HCT116 (cell line): ENCODE measurements around the gene IL17REL. TPM values are rescaled to one million over a fixed set of nuclear protein-coding genes. Genes with fewer than 3 reads are reported as not detected.

Experiments used
- ATAC-seq: fragments of 200-7000 bp; cut with Tn5 transposase; 2 replicates; pipeline ENCODE4 v1.9.1; 2020; ENCODE audit warnings: mild to moderate bottlenecking, moderate library complexity
- BruUV-seq: library from RNA; stranded (reverse); fragments of 400-500 nt; replicated peaks from 2 replicates; lab custom pipeline; 2021; lab: Mats Ljungman, UMichigan
- CTCF ChIA-PET: fragments of 300-600 bp; sonication (Branson Sonifier 250); formaldehyde crosslinking; loops from one replicate; lab custom pipeline; 2021; ENCODE audit warnings: antibody characterized with exemption; lab: Charles Lee
- POLR2A ChIA-PET: fragments of 300-600, 350-600 bp; sonication (Branson Sonifier 250); formaldehyde crosslinking; loops from one replicate; lab custom pipeline; 2021; ENCODE audit warnings: antibody characterized with exemption; lab: Charles Lee
- RAD21 ChIA-PET, 2 experiments: fragments of 300-600 bp; sonication (Branson Sonifier 250); formaldehyde crosslinking; loops; one replicate each; lab custom pipeline; 2023; ENCODE audit warnings: low total read pairs in 2 of 2; ENCODE audit not compliant: uncharacterized antibody in 2 of 2, unreplicated experiment in 2 of 2, low non-redundant PET in 1 of 2; lab: Charles Lee
- DNase-seq: peaks from one replicate; pipeline ENCODE4 v3.0.0-alpha.2; 2010; ENCODE audit warnings: low read depth, low spot score
- H2AFZ ChIP-seq: fragments of 200-600 bp; shearing (Covaris generic), sonication (generic); 2 replicates; pipeline ENCODE4 v1.6.1; 2017; ENCODE audit warnings: low read depth, mixed run types, mixed read lengths, antibody characterized with exemption, low read length; ENCODE audit not compliant: poor library complexity, severe bottlenecking
- H3K27ac ChIP-seq: 2 replicates; pipeline ENCODE4 v1.5.1; 2012; ENCODE audit warnings: low read depth, low read length
- H3K27me3 ChIP-seq: fragments of 200-600 bp; sonication (generic); 2 replicates; pipeline ENCODE4 v1.6.1; 2016; ENCODE audit warnings: mixed run types, low read length, mixed read lengths; ENCODE audit not compliant: insufficient read depth
- H3K36me3 ChIP-seq, 2 experiments: fragments of 200-500 bp in 1 of 2; fragments of 200-600 bp in 1 of 2; sonication (Bioruptor generic) in 1 of 2; sonication (generic) in 1 of 2; 2 replicates each; pipeline versions ENCODE4 v1.5.1 to v1.6.1; 2014 to 2016; ENCODE audit warnings: low read length in 2 of 2, inconsistent platforms in 1 of 2, mixed read lengths in 1 of 2, mixed run types in 1 of 2; ENCODE audit not compliant: insufficient read depth in 2 of 2, control insufficient read depth in 1 of 2
- H3K4me1 ChIP-seq, 2 experiments: fragments of 200-600 bp in 1 of 2; sonication (generic) in 1 of 2; 2 replicates each; pipeline versions ENCODE4 v1.5.1 to v1.6.1; 2012 to 2017; ENCODE audit warnings: low read length in 2 of 2, inconsistent platforms in 1 of 2, mild to moderate bottlenecking in 1 of 2, mixed read lengths in 1 of 2, mixed run types in 1 of 2, moderate library complexity in 1 of 2; ENCODE audit not compliant: insufficient read depth in 2 of 2, control insufficient read depth in 1 of 2
- H3K4me2 ChIP-seq: fragments of 200-600 bp; sonication (generic); 2 replicates; pipeline ENCODE4 v1.6.1; 2017; ENCODE audit warnings: mixed run types, low read length, mixed read lengths
- H3K4me3 ChIP-seq, 2 experiments: fragments of 200-600 bp in 1 of 2; sonication (generic) in 1 of 2; replicated peaks in 1 of 2; 2 replicates each; pipeline ENCODE4 v1.5.1; 2011 to 2016; ENCODE audit warnings: low read length in 2 of 2, control low read depth in 1 of 2, low read depth in 1 of 2, mild to moderate bottlenecking in 1 of 2, mixed read lengths in 1 of 2, mixed run types in 1 of 2
- H3K79me2 ChIP-seq: fragments of 200-600 bp; sonication (generic); 2 replicates; pipeline ENCODE4 v1.6.1; 2017; ENCODE audit warnings: mild to moderate bottlenecking, mixed run types, low read length, moderate library complexity, mixed read lengths; ENCODE audit not compliant: insufficient read depth
- H3K9ac ChIP-seq: fragments of 200-600 bp; sonication (generic); 2 replicates; pipeline ENCODE4 v1.6.1; 2016; ENCODE audit warnings: low read length, mixed read lengths
- H3K9me2 ChIP-seq: fragments of 200-600 bp; sonication (generic), shearing (Covaris generic); 2 replicates; pipeline ENCODE4 v1.6.1; 2017; ENCODE audit warnings: mixed run types, mild to moderate bottlenecking, moderate library complexity; ENCODE audit not compliant: insufficient read depth
- H3K9me3 ChIP-seq, 2 experiments: fragments of 200-500 bp in 1 of 2; fragments of 200-600 bp in 1 of 2; sonication (Bioruptor generic) in 1 of 2; sonication (generic) in 1 of 2; 2 replicates each; pipeline ENCODE4 v1.6.1; 2014 to 2017; ENCODE audit warnings: low read length in 2 of 2, mixed read lengths in 2 of 2, inconsistent platforms in 1 of 2, low read depth in 1 of 2, mild to moderate bottlenecking in 1 of 2, mixed run types in 1 of 2, moderate library complexity in 1 of 2; ENCODE audit not compliant: control insufficient read depth in 1 of 2, insufficient read depth in 1 of 2
- H4K20me1 ChIP-seq: fragments of 200-600 bp; sonication (generic), shearing (Covaris generic); 2 replicates; pipeline ENCODE4 v1.6.1; 2017; ENCODE audit warnings: mixed run types, mild to moderate bottlenecking, moderate library complexity; ENCODE audit not compliant: insufficient read depth
- CBX3 ChIP-seq: IDR thresholded peaks from 2 replicates; pipeline ENCODE4 v1.6.1; 2012; ENCODE audit warnings: low read depth
- CEBPB ChIP-seq: IDR thresholded peaks from 2 replicates; pipeline ENCODE4 v1.6.1; 2012; ENCODE audit warnings: low read depth
- CTCF ChIP-seq, 3 experiments: fragments of 200-600 bp in 1 of 3; sonication (generic) in 1 of 3; IDR thresholded peaks in 2 of 3; conservative IDR thresholded peaks in 1 of 3; 2 replicates each; pipeline ENCODE4 v1.5.1; 2012 to 2017; ENCODE audit warnings: low read depth in 2 of 3, low read length in 2 of 3, antibody characterized with exemption in 1 of 3, borderline replicate concordance in 1 of 3, control low read depth in 1 of 3, mild to moderate bottlenecking in 1 of 3, mixed read lengths in 1 of 3, mixed run types in 1 of 3, moderate library complexity in 1 of 3; ENCODE audit not compliant: insufficient read depth in 1 of 3
- FOSL1 ChIP-seq: IDR thresholded peaks from 2 replicates; pipeline ENCODE4 v1.6.1; 2012; ENCODE audit warnings: low read depth
- MAX ChIP-seq: IDR thresholded peaks from 2 replicates; pipeline ENCODE4 v1.6.1; 2012
- SIN3A ChIP-seq: IDR thresholded peaks from 2 replicates; pipeline ENCODE4 v1.6.1; 2012; ENCODE audit warnings: low read depth
- SP1 ChIP-seq: IDR thresholded peaks from 2 replicates; pipeline ENCODE4 v1.6.1; 2012; ENCODE audit warnings: low read depth
- TCF7L2 ChIP-seq: IDR thresholded peaks from 2 replicates; pipeline ENCODE4 v1.7.0; 2011; ENCODE audit warnings: borderline replicate concordance, inconsistent platforms; ENCODE audit not compliant: insufficient read depth, insufficient read length; ENCODE audit errors: extremely low read depth
- YY1 ChIP-seq: IDR thresholded peaks from 2 replicates; pipeline ENCODE4 v1.6.1; 2011; ENCODE audit warnings: low read length, low read depth, moderate library complexity, mild to moderate bottlenecking; ENCODE audit not compliant: insufficient replicate concordance; ENCODE audit errors: extremely low read depth
- ZNF274 ChIP-seq: fragments of 200-500 bp; sonication (Bioruptor generic); IDR thresholded peaks from 2 replicates; pipeline ENCODE4 v1.6.1; 2014; ENCODE audit warnings: mild to moderate bottlenecking, low read depth, low read length, inconsistent platforms
- intact Hi-C: fragments of 100-400 bp; cut with micrococcal nuclease; formaldehyde crosslinking; loops from 2 replicates; pipeline ENCODE4 v1.10.0; 2022
- total RNA-seq: library from RNA; stranded (reverse); gene quantifications from one replicate; pipeline ENCODE4 v1.2.1, GENCODE V29; 2021; ENCODE audit not compliant: unreplicated experiment
- TF ChIP-seq, protein P1 (sequence below): IDR thresholded peaks from 2 replicates; pipeline ENCODE4 v1.6.1; 2011; ENCODE audit warnings: mild to moderate bottlenecking, low read length, moderate library complexity; ENCODE audit not compliant: insufficient replicate concordance; ENCODE audit errors: extremely low read depth

The IL17REL gene
- total RNA-seq, 1 experiment from 2014 or later = not detected

GRCh38 chr22:50040717-50041116 lies 28.2 kb upstream of the IL17REL start:
- BruUV-seq = no TSS peak
- TF ChIP-seq CEBPB (no peak), MAX (no peak), SP1 (no peak), SIN3A (no peak), CTCF (IDR thresholded peaks at IDR 0.05 in 2 of 3, conservative IDR thresholded peaks at IDR 0.05 in 1 of 3; ENCODE audit: borderline replicate concordance in 1 of 3, insufficient read depth in 1 of 3, low read depth in 2 of 3, low read length in 2 of 3) (no peak), YY1 (no peak), CBX3 (no peak), FOSL1 (no peak), TCF7L2 (no peak), ZNF274 (no peak)
- TF ChIP-seq, protein P1, sequence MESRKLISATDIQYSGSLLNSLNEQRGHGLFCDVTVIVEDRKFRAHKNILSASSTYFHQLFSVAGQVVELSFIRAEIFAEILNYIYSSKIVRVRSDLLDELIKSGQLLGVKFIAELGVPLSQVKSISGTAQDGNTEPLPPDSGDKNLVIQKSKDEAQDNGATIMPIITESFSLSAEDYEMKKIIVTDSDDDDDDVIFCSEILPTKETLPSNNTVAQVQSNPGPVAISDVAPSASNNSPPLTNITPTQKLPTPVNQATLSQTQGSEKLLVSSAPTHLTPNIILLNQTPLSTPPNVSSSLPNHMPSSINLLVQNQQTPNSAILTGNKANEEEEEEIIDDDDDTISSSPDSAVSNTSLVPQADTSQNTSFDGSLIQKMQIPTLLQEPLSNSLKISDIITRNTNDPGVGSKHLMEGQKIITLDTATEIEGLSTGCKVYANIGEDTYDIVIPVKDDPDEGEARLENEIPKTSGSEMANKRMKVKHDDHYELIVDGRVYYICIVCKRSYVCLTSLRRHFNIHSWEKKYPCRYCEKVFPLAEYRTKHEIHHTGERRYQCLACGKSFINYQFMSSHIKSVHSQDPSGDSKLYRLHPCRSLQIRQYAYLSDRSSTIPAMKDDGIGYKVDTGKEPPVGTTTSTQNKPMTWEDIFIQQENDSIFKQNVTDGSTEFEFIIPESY = no peak
- H3K4me3 ChIP-seq = no peak overlapping the region

More at GRCh38 chr22:50040717-50041116, 28.2 kb upstream of the IL17REL start:
- H3K9me3 ChIP-seq = peaks cover 0 to 16% of the 10 kb centered on the region in 2 experiments; a peak in 2 of 4 replicates
- ATAC-seq = no peak
- ChIA-PET RAD21 (interaction anchor here in 1 of 2 experiments (0.6 kb wide), 1 partner anchor 66 kb away, joined by 7 read pairs; no protein-coding TSS in a partner anchor), POLR2A (no interaction called here), CTCF (interaction anchor here (0.9 kb wide), 1 partner anchor 9 kb away, joined by 3 read pairs; no protein-coding TSS in a partner anchor)
- H2AFZ ChIP-seq = no peak overlapping the region
- no peak overlapping the region for H3K4me2 ChIP-seq
- H3K9ac ChIP-seq = no peak overlapping the region
- H3K79me2 ChIP-seq = no peaks in the 10 kb centered on the region
- H3K9me2 ChIP-seq = no peaks in the 10 kb centered on the region
- H4K20me1 ChIP-seq = no peaks in the 10 kb centered on the region
- intact Hi-C loops = no loop called here
- DNase-seq = no peak
- H3K27ac ChIP-seq = no peak overlapping the region
- H3K36me3 ChIP-seq = no peaks in the 10 kb centered on the region
- H3K4me1 ChIP-seq = no peaks in the 10 kb centered on the region
- no peaks in the 10 kb centered on the region for H3K27me3 ChIP-seq
